Loucy (cell line): ENCODE data around the gene KLHL30.

ENCODE experiments used
- H2AFZ ChIP-seq: fragments of 200-600 bp; sonication (generic); 2 replicates; pipeline ENCODE4 v1.6.0; 2016; ENCODE audit warnings: antibody characterized with exemption, mild to moderate bottlenecking, low read length, moderate library complexity
- H3F3A ChIP-seq: fragments of 200-600 bp; 2 replicates; pipeline ENCODE4 v1.6.0; 2016; ENCODE audit warnings: antibody characterized with exemption, low read depth, mild to moderate bottlenecking
- H3K27me3 ChIP-seq: fragments of 200-600 bp; sonication (generic); 2 replicates; pipeline ENCODE4 v1.6.1; 2014; ENCODE audit warnings: low read length, mild to moderate bottlenecking; ENCODE audit not compliant: insufficient read depth, poor library complexity, severe bottlenecking
- H3K36me3 ChIP-seq: fragments of 200-600 bp; sonication (generic); 2 replicates; pipeline ENCODE4 v1.6.1; 2016; ENCODE audit warnings: low read length; ENCODE audit not compliant: insufficient read depth
- H3K4me1 ChIP-seq: fragments of 200-600 bp; sonication (generic); 2 replicates; pipeline ENCODE4 v1.5.1; 2014; ENCODE audit warnings: low read length, mild to moderate bottlenecking; ENCODE audit not compliant: insufficient read depth, poor library complexity, severe bottlenecking
- H3K4me2 ChIP-seq: fragments of 200-600 bp; sonication (generic); 2 replicates; pipeline ENCODE4 v1.6.0; 2014; ENCODE audit warnings: antibody characterized with exemption, low read length, low read depth, mild to moderate bottlenecking; ENCODE audit not compliant: poor library complexity, severe bottlenecking
- H3K4me3 ChIP-seq: fragments of 200-600 bp; sonication (generic); 2 replicates; pipeline ENCODE4 v1.5.1; 2014; ENCODE audit warnings: low read length, mild to moderate bottlenecking, mixed read lengths; ENCODE audit not compliant: poor library complexity, severe bottlenecking
- H3K79me2 ChIP-seq: fragments of 200-600 bp; sonication (generic); 2 replicates; pipeline ENCODE4 v1.6.1; 2014; ENCODE audit warnings: low read length; ENCODE audit not compliant: insufficient read depth
- H3K9ac ChIP-seq: fragments of 200-600 bp; sonication (generic); 2 replicates; pipeline ENCODE4 v1.6.0; 2014; ENCODE audit warnings: mild to moderate bottlenecking, low read depth, low read length, moderate library complexity; ENCODE audit not compliant: poor library complexity, severe bottlenecking
- H3K9me2 ChIP-seq: fragments of 200-600 bp; sonication (generic); replicated peaks from 2 replicates; pipeline ENCODE4 v1.6.1; 2016; ENCODE audit warnings: low read depth, low read length, mixed read lengths
- H3K9me3 ChIP-seq: fragments of 200-600 bp; sonication (generic); 2 replicates; pipeline ENCODE4 v1.6.1; 2014; ENCODE audit warnings: mild to moderate bottlenecking, antibody characterized with exemption, low read length, low read depth; ENCODE audit not compliant: insufficient read depth
- H4K20me1 ChIP-seq: fragments of 200-600 bp; sonication (generic); 2 replicates; pipeline ENCODE4 v1.6.0; 2014; ENCODE audit warnings: antibody characterized with exemption, low read length, mild to moderate bottlenecking; ENCODE audit not compliant: insufficient read depth, poor library complexity, severe bottlenecking
- EZH2phosphoT487 ChIP-seq: fragments of 200-600 bp; IDR thresholded peaks from 2 replicates; pipeline ENCODE4 v1.6.1; 2018; ENCODE audit warnings: antibody characterized with exemption, mild to moderate bottlenecking, moderate library complexity, borderline replicate concordance
- TF ChIP-seq, protein P1 (sequence below): fragments of 200-600 bp; sonication (generic); conservative IDR thresholded peaks from 2 replicates; pipeline ENCODE4 v1.5.1; 2014; ENCODE audit warnings: mild to moderate bottlenecking, antibody characterized with exemption, low read length

KLHL30 gene

GRCh38 chr2:238166391-238167343 lies 28.2 kb downstream of the KLHL30 start:
- H4K20me1 ChIP-seq: no peaks in the 10 kb centered on the region
- H3K4me3 ChIP-seq: no peak overlapping the region
- no peaks in the 10 kb centered on the region for H3F3A ChIP-seq
- TF ChIP-seq, protein P1, sequence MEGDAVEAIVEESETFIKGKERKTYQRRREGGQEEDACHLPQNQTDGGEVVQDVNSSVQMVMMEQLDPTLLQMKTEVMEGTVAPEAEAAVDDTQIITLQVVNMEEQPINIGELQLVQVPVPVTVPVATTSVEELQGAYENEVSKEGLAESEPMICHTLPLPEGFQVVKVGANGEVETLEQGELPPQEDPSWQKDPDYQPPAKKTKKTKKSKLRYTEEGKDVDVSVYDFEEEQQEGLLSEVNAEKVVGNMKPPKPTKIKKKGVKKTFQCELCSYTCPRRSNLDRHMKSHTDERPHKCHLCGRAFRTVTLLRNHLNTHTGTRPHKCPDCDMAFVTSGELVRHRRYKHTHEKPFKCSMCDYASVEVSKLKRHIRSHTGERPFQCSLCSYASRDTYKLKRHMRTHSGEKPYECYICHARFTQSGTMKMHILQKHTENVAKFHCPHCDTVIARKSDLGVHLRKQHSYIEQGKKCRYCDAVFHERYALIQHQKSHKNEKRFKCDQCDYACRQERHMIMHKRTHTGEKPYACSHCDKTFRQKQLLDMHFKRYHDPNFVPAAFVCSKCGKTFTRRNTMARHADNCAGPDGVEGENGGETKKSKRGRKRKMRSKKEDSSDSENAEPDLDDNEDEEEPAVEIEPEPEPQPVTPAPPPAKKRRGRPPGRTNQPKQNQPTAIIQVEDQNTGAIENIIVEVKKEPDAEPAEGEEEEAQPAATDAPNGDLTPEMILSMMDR: no peak
- TF ChIP-seq EZH2phosphoT487: no peak
- no peaks in the 10 kb centered on the region for H3K27me3 ChIP-seq
- H3K4me2 ChIP-seq: no peak overlapping the region
- H3K4me1 ChIP-seq: no peaks in the 10 kb centered on the region
- no peak overlapping the region for H3K9ac ChIP-seq
- H3K9me2 ChIP-seq: no peaks in the 10 kb centered on the region
- H3K79me2 ChIP-seq: no peaks in the 10 kb centered on the region
- no peaks in the 10 kb centered on the region for H3K9me3 ChIP-seq
- H2AFZ ChIP-seq: no peak overlapping the region
- peaks cover 42% of the 10 kb centered on the region; the same call in 1 of the 2 replicates for H3K36me3 ChIP-seq

DNA sequence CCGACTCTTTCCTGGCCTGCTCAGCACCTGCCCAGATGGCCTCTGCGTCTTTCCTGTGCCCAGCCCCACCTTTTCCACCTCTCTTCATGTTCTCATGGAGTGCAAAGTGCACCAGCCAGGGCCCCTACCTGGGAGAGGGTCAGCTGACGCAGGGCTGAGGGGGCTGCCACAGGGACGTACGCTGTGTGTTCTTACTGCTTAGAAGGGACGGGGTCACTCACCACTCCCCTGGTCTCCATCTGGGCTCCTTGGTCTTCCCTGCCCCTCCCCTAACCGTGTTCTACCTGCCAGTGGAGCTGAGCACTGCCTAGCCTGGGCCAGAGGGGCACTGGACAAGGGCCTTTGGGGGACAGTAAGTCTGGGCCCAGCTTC lies 28.9 kb downstream of the KLHL30 start:
- Histone ChIP-seq H3K36me3 (peaks cover 48% of the 10 kb centered on the region; the same call in 1 of the 2 replicates), H3K4me3 (no peak overlapping the region), H4K20me1 (no peaks in the 10 kb centered on the region), H3K4me1 (no peaks in the 10 kb centered on the region), H3K9me3 (no peaks in the 10 kb centered on the region), H3K4me2 (no peak overlapping the region), H3K9me2 (no peaks in the 10 kb centered on the region), H3F3A (no peaks in the 10 kb centered on the region), H3K27me3 (no peaks in the 10 kb centered on the region), H3K9ac (no peak overlapping the region), H2AFZ (no peak overlapping the region), H3K79me2 (no peaks in the 10 kb centered on the region)
- TF ChIP-seq, protein P1: no peak
- no peak for TF ChIP-seq EZH2phosphoT487

DNA sequence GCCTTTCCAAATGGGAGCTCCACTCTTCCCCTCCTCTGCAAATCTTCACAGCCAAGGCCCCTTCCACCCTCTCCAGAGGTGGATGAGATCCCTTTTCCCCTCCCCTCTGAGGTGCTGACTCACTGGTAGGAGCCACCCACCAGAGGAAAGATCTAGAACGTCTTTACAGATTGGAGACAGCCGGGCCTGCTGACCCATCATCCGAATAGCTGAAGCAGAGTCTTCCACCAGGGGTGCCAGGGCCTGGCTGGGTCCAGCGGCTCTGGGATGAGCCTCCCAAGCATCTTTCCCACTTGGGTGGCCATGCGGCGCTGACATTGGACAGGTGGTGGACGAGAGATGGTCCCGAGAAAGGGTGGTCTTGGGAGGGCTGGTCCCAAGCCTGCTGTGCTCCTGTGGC lies 29.3 kb downstream of the KLHL30 start:
- Histone ChIP-seq H3K79me2 (no peaks in the 10 kb centered on the region), H3K27me3 (no peaks in the 10 kb centered on the region), H2AFZ (no peak overlapping the region), H3K4me1 (no peaks in the 10 kb centered on the region), H3K9ac (no peak overlapping the region), H4K20me1 (no peaks in the 10 kb centered on the region), H3K4me3 (no peak overlapping the region), H3F3A (no peaks in the 10 kb centered on the region), H3K36me3 (peaks cover 53% of the 10 kb centered on the region; the same call in 1 of the 2 replicates), H3K4me2 (no peak overlapping the region), H3K9me3 (no peaks in the 10 kb centered on the region), H3K9me2 (no peaks in the 10 kb centered on the region)
- TF ChIP-seq EZH2phosphoT487: no peak
- TF ChIP-seq, protein P1: no peak
